Stimulated activated naive B cell treated with anti-CD40 and anti-IgM and Interleukin-4, amounts not matched to agents 10 μg/mL and 1 μg/mL and 100 μg/mL, for 72 hours (primary cell): ENCODE measurements around the gene ZC3H12C.
A peak's percentile ranks its signal among the peaks of the same experiment; 100 is the strongest.

ENCODE experiments used
- ATAC-seq, 2 donors: fragments of 150-1000 bp; cut with Tn5 transposase; replicated peaks; 2 replicates each; pipeline ENCODE4 v1.10.0; 2021; ENCODE audit warnings: moderate library complexity in 1 of 2
- DNase-seq: peaks from one replicate; pipeline ENCODE4 v3.0.0; 2021
- H3K27ac Mint-ChIP-seq: one replicate; pipeline ENCODE4 v1.8.0; 2022; ENCODE audit warnings: mild to moderate bottlenecking, mixed read lengths
- H3K27me3 Mint-ChIP-seq, 2 donors: one replicate each; pipeline ENCODE4 v1.8.0; 2022; ENCODE audit warnings: mixed read lengths in 2 of 2
- H3K36me3 Mint-ChIP-seq, 2 donors: one replicate each; pipeline ENCODE4 v1.8.0; 2022; ENCODE audit warnings: mixed read lengths in 2 of 2, mild to moderate bottlenecking in 1 of 2
- H3K4me1 Mint-ChIP-seq, 2 donors: one replicate each; pipeline ENCODE4 v1.8.0; 2022; ENCODE audit warnings: mixed read lengths in 2 of 2, mild to moderate bottlenecking in 1 of 2
- H3K4me3 Mint-ChIP-seq, 2 donors: one replicate each; pipeline ENCODE4 v1.8.0; 2022; ENCODE audit warnings: mild to moderate bottlenecking in 2 of 2, mixed read lengths in 2 of 2, moderate library complexity in 1 of 2
- H3K9me3 Mint-ChIP-seq, 2 donors: one replicate each; pipeline ENCODE4 v1.8.0; 2022; ENCODE audit warnings: mixed read lengths in 2 of 2, mild to moderate bottlenecking in 1 of 2

ZC3H12C gene

GRCh38 chr11:110097459-110098012 is 4.3 kb downstream of the ZC3H12C start:
- DNase-seq, result no peak
- Mint-ChIP-seq H3K27me3 (peaks cover 24 to 29% of the 10 kb centered on the region in 2 donors), H3K9me3 (no peaks in the 10 kb centered on the region), H3K36me3 (peaks cover 12 to 34% of the 10 kb centered on the region in 2 donors), H3K4me3 (no peak overlapping the region), H3K4me1 (peaks cover 8 to 11% of the 10 kb centered on the region in 2 donors), H3K27ac (no peak overlapping the region)
- no peak for ATAC-seq

- Mint-ChIP-seq H3K36me3 (peaks cover 12 to 31% of the 10 kb centered on the region in 2 donors), H3K9me3 (no peaks in the 10 kb centered on the region), H3K4me3 (no peak overlapping the region), H3K4me1 (peaks cover 5 to 11% of the 10 kb centered on the region in 2 donors), H3K27me3 (peaks cover 22 to 27% of the 10 kb centered on the region in 2 donors), H3K27ac (no peak overlapping the region)
- DNase-seq (no peak), ATAC-seq (peak; percentile 85 to 88)
These were observed 5.5 kb downstream of the ZC3H12C start for GRCh38 chr11:110098645-110099044.

GRCh38 chr11:110100476-110101240 is 7.5 kb downstream of the ZC3H12C start:
- H3K9me3 Mint-ChIP-seq, result no peaks in the 10 kb centered on the region
- peaks cover 12 to 17% of the 10 kb centered on the region in 2 donors for H3K27me3 Mint-ChIP-seq
- ATAC-seq, result no peak
- H3K36me3 Mint-ChIP-seq, result peaks cover 8 to 23% of the 10 kb centered on the region in 2 donors
- H3K27ac Mint-ChIP-seq, result no peak overlapping the region
- H3K4me3 Mint-ChIP-seq, result no peak overlapping the region
- DNase-seq, result no peak
- peaks cover 0 to 3% of the 10 kb centered on the region in 2 donors for H3K4me1 Mint-ChIP-seq

GRCh38 chr11:110106713-110107274 is 13.6 kb downstream of the ZC3H12C start:
- Mint-ChIP-seq H3K27me3 (peaks cover 0 to 3% of the 10 kb centered on the region in 2 donors), H3K27ac (no peak overlapping the region), H3K36me3 (peaks cover 7 to 17% of the 10 kb centered on the region in 2 donors), H3K4me1 (no peaks in the 10 kb centered on the region), H3K4me3 (no peak overlapping the region), H3K9me3 (peaks cover 0 to 2% of the 10 kb centered on the region in 2 donors)
- ATAC-seq (no peak), DNase-seq (no peak)

GRCh38 chr11:110110854-110111253 is 17.7 kb downstream of the ZC3H12C start:
- H3K27me3 Mint-ChIP-seq, result peaks cover 0 to 5% of the 10 kb centered on the region in 2 donors
- H3K27ac Mint-ChIP-seq, result no peak overlapping the region
- no peak overlapping the region for H3K4me3 Mint-ChIP-seq
- H3K4me1 Mint-ChIP-seq, result peaks cover 6 to 11% of the 10 kb centered on the region in 2 donors
- no peak for ATAC-seq
- no peak for DNase-seq
- peaks cover 0 to 2% of the 10 kb centered on the region in 2 donors for H3K9me3 Mint-ChIP-seq
- H3K36me3 Mint-ChIP-seq, result peaks cover 9 to 19% of the 10 kb centered on the region in 2 donors

- DNase-seq, result no peak
- Mint-ChIP-seq H3K4me1 (peaks cover 6 to 11% of the 10 kb centered on the region in 2 donors), H3K36me3 (peaks cover 7 to 19% of the 10 kb centered on the region in 2 donors)
These were observed 19.3 kb downstream of the ZC3H12C start for GRCh38 chr11:110112457-110112856.

GRCh38 chr11:110113505-110113904 is 20.3 kb downstream of the ZC3H12C start:
- Mint-ChIP-seq H3K27me3 (peaks cover 0 to 5% of the 10 kb centered on the region in 2 donors), H3K9me3 (peaks cover 0 to 2% of the 10 kb centered on the region in 2 donors), H3K4me3 (no peak overlapping the region), H3K36me3 (peaks cover 5 to 15% of the 10 kb centered on the region in 2 donors), H3K27ac (no peak overlapping the region), H3K4me1 (peaks cover 6 to 11% of the 10 kb centered on the region in 2 donors)
- ATAC-seq (peak in 1 of 2 donors; percentile 61), DNase-seq (no peak)

More at GRCh38 chr11:110112457-110112856, 19.3 kb downstream of the ZC3H12C start:
- no peak overlapping the region for H3K4me3 Mint-ChIP-seq
- no peak overlapping the region for H3K27ac Mint-ChIP-seq
- no peak for ATAC-seq
- H3K9me3 Mint-ChIP-seq, result peaks cover 0 to 2% of the 10 kb centered on the region in 2 donors
- peaks cover 0 to 5% of the 10 kb centered on the region in 2 donors for H3K27me3 Mint-ChIP-seq

GRCh38 chr11:110113973-110114372 is 20.8 kb downstream of the ZC3H12C start:
- Mint-ChIP-seq H3K27me3 (peaks cover 0 to 5% of the 10 kb centered on the region in 2 donors), H3K4me1 (peaks cover 6 to 11% of the 10 kb centered on the region in 2 donors), H3K27ac (no peak overlapping the region), H3K36me3 (peaks cover 3 to 15% of the 10 kb centered on the region in 2 donors), H3K4me3 (no peak overlapping the region), H3K9me3 (no peaks in the 10 kb centered on the region)
- DNase-seq (no peak), ATAC-seq (no peak)

- H3K36me3 Mint-ChIP-seq, result peaks cover 0 to 4% of the 10 kb centered on the region in 2 donors
- H3K4me3 Mint-ChIP-seq, result no peak overlapping the region
- ATAC-seq (no peak), DNase-seq (no peak)
- H3K27me3 Mint-ChIP-seq, result peaks cover 2 to 4% of the 10 kb centered on the region in 2 donors
- peaks cover 0 to under 1% of the 10 kb centered on the region in 2 donors for H3K9me3 Mint-ChIP-seq
- H3K4me1 Mint-ChIP-seq, result peaks cover 0 to under 1% of the 10 kb centered on the region in 2 donors
- no peak overlapping the region for H3K27ac Mint-ChIP-seq
These were observed 26.1 kb downstream of the ZC3H12C start for GRCh38 chr11:110119317-110119716.

- peaks cover 0 to 2% of the 10 kb centered on the region in 2 donors for H3K9me3 Mint-ChIP-seq
- peaks cover 4 to 14% of the 10 kb centered on the region in 2 donors for H3K27me3 Mint-ChIP-seq
- ATAC-seq (no peak), DNase-seq (no peak)
- H3K4me3 Mint-ChIP-seq, result no peak overlapping the region
- peaks cover 8% of the 10 kb centered on the region in 2 donors for H3K36me3 Mint-ChIP-seq
- peaks cover 0 to 5% of the 10 kb centered on the region in 2 donors for H3K4me1 Mint-ChIP-seq
- H3K27ac Mint-ChIP-seq, result no peak overlapping the region
These were observed 28.0 kb downstream of the ZC3H12C start for GRCh38 chr11:110121204-110121603.

- no peak for ATAC-seq
- Mint-ChIP-seq H3K27me3 (peaks cover 4 to 14% of the 10 kb centered on the region in 2 donors), H3K4me3 (no peak overlapping the region), H3K27ac (no peak overlapping the region), H3K4me1 (peaks cover 0 to 5% of the 10 kb centered on the region in 2 donors), H3K9me3 (peaks cover 0 to 2% of the 10 kb centered on the region in 2 donors), H3K36me3 (peaks cover 8% of the 10 kb centered on the region in 2 donors)
- DNase-seq, result no peak
These were observed 29.8 kb downstream of the ZC3H12C start for GRCh38 chr11:110123003-110123402.

GRCh38 chr11:110124605-110125004 is 31.4 kb downstream of the ZC3H12C start:
- Mint-ChIP-seq H3K27me3 (peaks cover 0 to 14% of the 10 kb centered on the region in 2 donors), H3K9me3 (peaks cover 0 to 2% of the 10 kb centered on the region in 2 donors)
- no peak for ATAC-seq

GRCh38 chr11:110125632-110126031 is 32.4 kb downstream of the ZC3H12C start:
- Mint-ChIP-seq H3K4me3 (no peak overlapping the region), H3K4me1 (peaks cover 0 to 5% of the 10 kb centered on the region in 2 donors), H3K36me3 (peaks cover 8 to 9% of the 10 kb centered on the region in 2 donors), H3K27me3 (peaks cover 4 to 21% of the 10 kb centered on the region in 2 donors), H3K9me3 (peaks cover 0 to 2% of the 10 kb centered on the region in 2 donors), H3K27ac (no peak overlapping the region)
- ATAC-seq (no peak), DNase-seq (no peak)

More at GRCh38 chr11:110124605-110125004, 31.4 kb downstream of the ZC3H12C start:
- Mint-ChIP-seq H3K36me3 (peaks cover 8% of the 10 kb centered on the region in 2 donors), H3K4me1 (peaks cover 0 to 5% of the 10 kb centered on the region in 2 donors), H3K4me3 (no peak overlapping the region), H3K27ac (no peak overlapping the region)
- no peak for DNase-seq

GRCh38 chr11:110126936-110127335 is 33.7 kb downstream of the ZC3H12C start:
- Mint-ChIP-seq H3K36me3 (peaks cover 9 to 11% of the 10 kb centered on the region in 2 donors), H3K4me1 (peaks cover 0 to 5% of the 10 kb centered on the region in 2 donors), H3K27me3 (peaks cover 4 to 23% of the 10 kb centered on the region in 2 donors), H3K27ac (no peak overlapping the region), H3K9me3 (peaks cover 0 to 2% of the 10 kb centered on the region in 2 donors), H3K4me3 (no peak overlapping the region)
- no peak for DNase-seq
- ATAC-seq, result no peak
